Esophagus muscularis mucosa (tissue), 4 donors: ENCODE measurements around the gene RAMP1. TPM values are rescaled to one million over a fixed set of nuclear protein-coding genes. Genes with fewer than 3 reads are reported as not detected.

ENCODE experiments used
- DNase-seq: peaks from one replicate; pipeline ENCODE4 v3.0.0-alpha.2; 2017; ENCODE audit errors: extremely low spot score
- H3K27ac ChIP-seq, 4 donors: fragments of 200-600 bp; sonication (generic); replicated peaks in 1 of 4; 1 replicate in 3 of 4; 2 replicates in 1 of 4; pipeline ENCODE4 v1.5.1; 2016 to 2019; ENCODE audit warnings: mild to moderate bottlenecking in 1 of 4
- H3K27me3 ChIP-seq, 4 donors: fragments of 200-600 bp; sonication (generic); one replicate each; pipeline versions ENCODE4 v1.5.1 to v1.6.0; 2016 to 2019
- H3K36me3 ChIP-seq, 4 donors: fragments of 200-600 bp; sonication (generic); one replicate each; pipeline ENCODE4 v1.5.1; 2016 to 2019
- H3K4me1 ChIP-seq, 4 donors: fragments of 200-600 bp; sonication (generic); one replicate each; pipeline ENCODE4 v1.5.1; 2016 to 2019
- H3K4me3 ChIP-seq, 4 donors: fragments of 200-600 bp; sonication (generic); 1 replicate in 2 of 4; 2 replicates in 2 of 4; pipeline ENCODE4 v1.5.1; 2016 to 2019; ENCODE audit warnings: mild to moderate bottlenecking in 4 of 4, moderate library complexity in 1 of 4
- H3K9me3 ChIP-seq, 4 donors: fragments of 200-600 bp; sonication (generic); 1 replicate in 3 of 4; 2 replicates in 1 of 4; pipeline ENCODE4 v1.5.1; 2016 to 2019
- EP300 ChIP-seq: sonication (generic); formaldehyde crosslinking; IDR thresholded peaks from one replicate; pipeline ENCODE4 v1.6.1; 2017; ENCODE audit warnings: antibody characterized with exemption
- POLR2A ChIP-seq: fragments of 450-650 bp; IDR thresholded peaks from one replicate; pipeline ENCODE4 v1.6.1; 2017; ENCODE audit warnings: antibody characterized with exemption, moderate library complexity, mild to moderate bottlenecking, low read depth
- POLR2AphosphoS5 ChIP-seq, 2 donors: sonication (generic); formaldehyde crosslinking; IDR thresholded peaks; one replicate each; pipeline ENCODE4 v1.6.1; 2017; ENCODE audit warnings: antibody characterized with exemption in 2 of 2
- WGBS: methylation state at CpG from one replicate; pipeline ENCODE4 v1.1.5; 2018; 5-methylcytosine and 5-hydroxymethylcytosine counted together
- intact Hi-C: fragments of 100-400 bp; cut with DNase I; formaldehyde crosslinking; loops from one replicate; pipeline ENCODE4 v1.15.1; 2023
- total RNA-seq, 4 donors: library from RNA; depleted of rRNA; stranded (reverse); fragments of >200 nt; gene quantifications; one replicate each; pipeline versions ENCODE4 v1.1.0 to v1.2.1, GENCODE V29; 2016
- TF ChIP-seq, protein P1 (sequence below), 3 experiments: fragments of 200-600 bp in 2 of 3; fragments of 450-650 bp in 1 of 3; sonication (generic) in 2 of 3; IDR thresholded peaks; one replicate each; pipeline ENCODE4 v1.5.1; 2017 to 2019; ENCODE audit warnings: antibody characterized with exemption in 3 of 3, mild to moderate bottlenecking in 2 of 3, moderate library complexity in 1 of 3

RAMP1 gene
- total RNA-seq, 4 donors from 2014 or later, result 172 to 287 (median 231) TPM

DNA sequence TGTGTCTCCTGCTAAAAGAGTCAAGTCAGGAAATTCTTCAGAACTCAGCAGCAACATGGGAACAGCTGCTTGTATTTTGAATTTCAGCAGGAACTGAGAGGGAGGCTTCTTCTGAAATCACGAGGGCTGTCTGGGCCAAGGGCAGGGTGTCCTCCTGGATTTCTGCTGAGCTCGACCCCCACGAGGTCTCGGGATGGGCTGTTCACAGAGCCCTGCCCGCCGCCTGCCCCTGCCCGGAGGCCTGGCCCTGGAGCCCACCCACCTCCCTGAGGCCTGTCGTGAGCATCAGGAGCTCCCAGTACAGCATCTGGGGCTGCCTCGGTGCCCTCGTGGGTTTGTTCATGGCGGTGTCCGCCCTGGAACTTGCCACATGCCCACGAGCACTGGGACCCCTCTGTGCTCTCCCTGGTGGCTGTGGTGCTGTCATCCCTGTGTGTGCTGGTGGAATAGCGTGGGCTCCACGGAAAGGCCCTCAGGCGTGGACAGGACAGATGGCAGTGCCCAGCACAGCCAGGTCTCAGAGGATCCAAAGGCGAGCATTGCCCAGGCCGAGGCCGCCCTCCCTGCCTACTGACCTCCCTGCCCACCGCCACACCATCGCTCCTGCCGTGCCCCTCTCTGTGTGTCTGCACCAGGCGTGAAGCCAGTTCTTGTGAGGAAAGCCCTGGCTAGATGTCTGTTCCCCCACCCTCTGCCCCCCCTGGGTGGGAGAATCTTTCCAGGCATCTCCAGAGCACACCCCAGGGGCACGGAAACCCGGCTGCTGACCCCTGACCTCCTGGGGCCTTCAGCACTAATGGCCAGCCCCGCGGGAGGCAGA, 25.9 kb downstream of the RAMP1 start:
- intact Hi-C loops, result no loop called here
- peak overlapping the region; percentile 91 to 97 (median 95) for H3K27ac ChIP-seq

DNA sequence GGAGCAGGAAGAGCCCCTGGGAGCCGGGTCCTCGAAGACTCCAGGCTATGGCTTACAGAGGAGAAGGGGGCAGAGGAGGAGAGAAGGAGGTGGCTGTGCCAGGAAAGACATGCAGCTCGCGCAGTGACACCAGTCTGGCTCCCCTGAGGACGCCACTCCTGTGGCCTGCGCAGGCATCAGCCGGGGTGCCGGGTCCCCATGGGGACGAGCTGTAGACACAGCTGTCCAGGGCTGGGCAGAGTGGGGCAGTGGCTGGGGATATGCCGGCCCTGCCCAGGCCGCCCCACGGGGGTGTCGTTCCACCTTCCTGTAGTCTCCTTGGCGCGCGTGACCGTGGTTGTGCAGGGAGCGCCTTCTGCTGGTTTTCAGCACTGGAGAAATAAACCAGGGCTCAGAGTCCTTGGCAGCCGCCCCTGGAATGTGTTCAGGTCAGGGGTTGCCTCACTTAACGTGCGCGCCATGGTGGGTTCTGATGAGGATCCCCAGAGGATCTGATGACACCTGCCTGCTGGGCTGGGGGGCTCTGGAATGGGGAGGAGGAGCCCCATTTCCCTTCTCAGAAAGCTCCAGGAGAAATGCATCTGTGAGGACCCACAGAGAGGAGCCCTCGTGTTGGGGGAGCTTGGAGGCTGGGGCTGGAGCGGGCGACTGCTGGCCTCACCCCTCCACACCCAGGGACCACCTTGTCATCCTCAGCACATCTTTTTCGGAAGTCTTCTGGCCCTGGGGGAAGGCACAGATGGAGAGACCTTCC, 26.7 kb downstream of the RAMP1 start:
- Histone ChIP-seq H3K36me3 (peaks cover 0 to 7% (median 3%) of the 10 kb centered on the region in 4 donors), H3K9me3 (no peaks in the 10 kb centered on the region), H3K4me1 (peaks cover 36 to 78% (median 67%) of the 10 kb centered on the region in 4 donors), H3K27ac (peak overlapping the region; percentile 91 to 97 (median 95)), H3K4me3 (peak overlapping the region in 2 of 4 donors; percentile 21 to 23), H3K27me3 (no peaks in the 10 kb centered on the region)
- TF ChIP-seq, protein P1, sequence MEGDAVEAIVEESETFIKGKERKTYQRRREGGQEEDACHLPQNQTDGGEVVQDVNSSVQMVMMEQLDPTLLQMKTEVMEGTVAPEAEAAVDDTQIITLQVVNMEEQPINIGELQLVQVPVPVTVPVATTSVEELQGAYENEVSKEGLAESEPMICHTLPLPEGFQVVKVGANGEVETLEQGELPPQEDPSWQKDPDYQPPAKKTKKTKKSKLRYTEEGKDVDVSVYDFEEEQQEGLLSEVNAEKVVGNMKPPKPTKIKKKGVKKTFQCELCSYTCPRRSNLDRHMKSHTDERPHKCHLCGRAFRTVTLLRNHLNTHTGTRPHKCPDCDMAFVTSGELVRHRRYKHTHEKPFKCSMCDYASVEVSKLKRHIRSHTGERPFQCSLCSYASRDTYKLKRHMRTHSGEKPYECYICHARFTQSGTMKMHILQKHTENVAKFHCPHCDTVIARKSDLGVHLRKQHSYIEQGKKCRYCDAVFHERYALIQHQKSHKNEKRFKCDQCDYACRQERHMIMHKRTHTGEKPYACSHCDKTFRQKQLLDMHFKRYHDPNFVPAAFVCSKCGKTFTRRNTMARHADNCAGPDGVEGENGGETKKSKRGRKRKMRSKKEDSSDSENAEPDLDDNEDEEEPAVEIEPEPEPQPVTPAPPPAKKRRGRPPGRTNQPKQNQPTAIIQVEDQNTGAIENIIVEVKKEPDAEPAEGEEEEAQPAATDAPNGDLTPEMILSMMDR (IDR thresholded peaks at IDR 0.05), result peak; percentile 44 to 45 (median 44)
- TF ChIP-seq POLR2A (no peak), POLR2AphosphoS5 (IDR thresholded peaks at IDR 0.05) (peak in 1 of 2 donors; percentile 71), EP300 (peak; percentile 30)
- WGBS, result 45% methylated on average over 10 of the region's 26 CpGs
- intact Hi-C loops, result no loop called here
- DNase-seq, result peak; percentile 95

More for the DNA sequence above, 25.9 kb downstream of the RAMP1 start:
- Histone ChIP-seq H3K27me3 (no peaks in the 10 kb centered on the region), H3K36me3 (peaks cover 0 to 7% (median 5%) of the 10 kb centered on the region in 4 donors), H3K9me3 (no peaks in the 10 kb centered on the region), H3K4me3 (peak overlapping the region in 1 of 4 donors; percentile 21), H3K4me1 (peaks cover 36 to 78% (median 67%) of the 10 kb centered on the region in 4 donors)
- no peak for DNase-seq
- TF ChIP-seq POLR2AphosphoS5 (IDR thresholded peaks at IDR 0.05) (no peak), POLR2A (no peak), EP300 (no peak)
- TF ChIP-seq, protein P1 (IDR thresholded peaks at IDR 0.05), result no peak
- 52% methylated on average over 14 of the region's 27 CpGs for whole genome bisulfite sequencing

DNA sequence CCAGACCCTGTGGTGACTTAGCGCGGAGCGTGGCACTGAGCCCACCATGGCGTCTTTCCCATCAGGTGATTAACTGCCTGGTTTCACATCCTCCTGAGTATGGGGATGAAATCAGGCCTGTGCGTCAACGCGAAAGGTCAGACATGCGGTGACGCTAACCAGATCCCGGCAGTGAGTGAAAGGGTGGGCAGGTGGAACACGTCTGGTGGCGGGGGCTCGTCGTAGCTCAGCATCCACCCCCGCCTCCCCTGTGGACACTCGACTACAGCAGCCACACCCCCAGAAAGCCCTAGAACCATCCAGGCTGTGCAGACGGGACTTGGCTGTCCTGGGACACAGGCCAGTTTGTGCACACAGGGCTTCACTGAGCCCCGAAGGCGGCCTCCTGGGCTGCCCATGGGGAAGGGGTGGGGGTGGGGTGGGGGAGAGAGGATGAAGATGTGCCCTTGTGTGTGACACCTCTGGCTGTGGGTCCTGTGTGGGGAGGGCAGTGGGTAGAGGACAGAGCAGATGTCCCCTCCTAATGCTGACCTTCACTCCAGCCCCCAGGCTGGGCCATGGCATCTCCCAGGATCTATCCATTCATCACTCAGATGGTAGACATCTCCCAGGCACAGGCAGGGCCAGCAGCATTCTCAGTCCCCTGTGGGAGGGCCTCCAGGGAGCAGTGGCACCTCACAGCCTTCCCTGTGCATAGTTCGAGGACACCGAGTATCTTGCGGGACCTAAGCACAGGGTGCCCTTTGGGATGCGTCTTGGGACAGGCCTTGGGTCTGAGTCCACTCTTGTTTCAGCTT, 27.5 kb downstream of the RAMP1 start:
- Histone ChIP-seq H3K9me3 (no peaks in the 10 kb centered on the region), H3K36me3 (peaks cover 0 to 7% (median 0%) of the 10 kb centered on the region in 4 donors), H3K4me3 (peak overlapping the region in 1 of 4 donors; percentile 21), H3K27ac (peak overlapping the region; percentile 91 to 97 (median 95)), H3K27me3 (no peaks in the 10 kb centered on the region), H3K4me1 (peaks cover 36 to 81% (median 68%) of the 10 kb centered on the region in 4 donors)
- peak; percentile 97 for DNase-seq
- 57% methylated on average over 9 of the region's 23 CpGs for WGBS
- TF ChIP-seq POLR2A, result no peak
- TF ChIP-seq, protein P1 (IDR thresholded peaks at IDR 0.05), result no peak
- peak; percentile 100 for TF ChIP-seq EP300
- TF ChIP-seq POLR2AphosphoS5 (IDR thresholded peaks at IDR 0.05), result peak; percentile 98 to 99
- intact Hi-C loops, result no loop called here

DNA sequence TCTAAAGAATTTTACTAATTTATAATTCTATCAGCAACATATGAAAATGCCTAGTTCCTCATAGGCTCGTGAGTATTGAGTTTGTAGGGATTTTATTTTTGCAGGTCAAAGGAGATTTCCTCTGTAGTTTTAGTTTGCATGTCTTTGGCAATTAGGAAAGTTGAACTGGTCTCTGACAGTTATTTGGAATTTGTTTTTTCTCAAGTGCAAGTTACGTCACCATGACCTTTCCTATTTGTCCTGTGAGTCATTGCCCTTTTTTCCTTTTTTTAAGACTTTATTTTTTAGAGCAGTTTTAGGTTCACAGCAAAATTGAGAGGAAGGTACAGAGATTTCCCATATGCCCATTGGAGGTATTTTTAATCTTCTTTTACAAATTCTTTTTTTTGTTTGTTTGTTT, 29.0 kb downstream of the RAMP1 start:
- Histone ChIP-seq H3K27ac (peak overlapping the region; percentile 91 to 97 (median 95)), H3K4me1 (peaks cover 38 to 83% (median 72%) of the 10 kb centered on the region in 4 donors), H3K4me3 (no peak overlapping the region), H3K27me3 (no peaks in the 10 kb centered on the region), H3K36me3 (no peaks in the 10 kb centered on the region), H3K9me3 (no peaks in the 10 kb centered on the region)
- intact Hi-C loops, result no loop called here
- DNase-seq, result no peak
- 35% methylated on average over 2 of the region's 2 CpGs for WGBS
- peak in 1 of 2 donors; percentile 69 for TF ChIP-seq POLR2AphosphoS5 (IDR thresholded peaks at IDR 0.05)
- TF ChIP-seq, protein P1 (IDR thresholded peaks at IDR 0.05), result no peak
